Measurements from ENCODE around the gene CABP1. TPM values are rescaled to one million over a fixed set of nuclear protein-coding genes. Genes with fewer than 3 reads are reported as not detected.

The CABP1 gene
- total RNA-seq, 1 donor from 2014 or later: 0.47 TPM

DNA sequence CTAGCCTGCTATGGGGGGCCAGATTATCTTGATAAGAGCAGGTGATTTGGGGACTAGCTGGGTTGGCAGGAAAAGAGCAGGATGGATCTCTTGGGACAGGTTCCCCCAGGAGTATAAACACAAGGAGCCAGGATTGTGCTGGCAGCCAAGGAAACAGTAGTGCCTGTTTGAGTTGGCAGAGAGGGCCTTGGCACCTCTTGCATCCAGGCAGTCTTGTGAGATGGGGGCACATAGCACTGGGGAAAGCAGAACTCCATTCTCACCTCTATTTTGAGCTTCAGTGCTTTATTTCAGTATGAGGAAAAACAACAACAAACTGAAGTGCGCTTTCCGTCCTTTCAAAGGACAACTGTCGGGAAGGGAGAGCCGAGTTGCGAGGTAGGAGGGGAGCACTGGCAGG lies 60.5 kb downstream of the CABP1 start:
- H3F3A ChIP-seq (ENCODE audit: low read depth): no peaks in the 10 kb centered on the region
- no peaks in the 10 kb centered on the region for H3K9me3 ChIP-seq (ENCODE audit: low read depth)
- H3K4me1 ChIP-seq: no peaks in the 10 kb centered on the region
- H3K79me2 ChIP-seq (ENCODE audit: low read depth): no peaks in the 10 kb centered on the region
- no peak overlapping the region for H3K4me2 ChIP-seq
- H3K27me3 ChIP-seq: no peaks in the 10 kb centered on the region
- H3K9ac ChIP-seq: no peak overlapping the region
- Mint-ChIP-seq H3K27ac (peak overlapping the region; percentile 30), H3K9me3 (no peaks in the 10 kb centered on the region), H3K36me3 (peaks cover 34% of the 10 kb centered on the region), H3K27me3 (ENCODE audit: insufficient read depth, low read depth) (peaks cover under 1% of the 10 kb centered on the region), H3K4me3 (no peak overlapping the region), H3K4me1 (peaks cover 2% of the 10 kb centered on the region)
- H3K27ac ChIP-seq: no peak overlapping the region
- no peak for DNase-seq (ENCODE audit: low spot score)
- H2AFZ ChIP-seq (replicated peaks): no peak overlapping the region
- H4K20me1 ChIP-seq (ENCODE audit: low read depth): peaks cover 12% of the 10 kb centered on the region
- no peak overlapping the region for H3K4me3 ChIP-seq
- TF ChIP-seq, protein P1, sequence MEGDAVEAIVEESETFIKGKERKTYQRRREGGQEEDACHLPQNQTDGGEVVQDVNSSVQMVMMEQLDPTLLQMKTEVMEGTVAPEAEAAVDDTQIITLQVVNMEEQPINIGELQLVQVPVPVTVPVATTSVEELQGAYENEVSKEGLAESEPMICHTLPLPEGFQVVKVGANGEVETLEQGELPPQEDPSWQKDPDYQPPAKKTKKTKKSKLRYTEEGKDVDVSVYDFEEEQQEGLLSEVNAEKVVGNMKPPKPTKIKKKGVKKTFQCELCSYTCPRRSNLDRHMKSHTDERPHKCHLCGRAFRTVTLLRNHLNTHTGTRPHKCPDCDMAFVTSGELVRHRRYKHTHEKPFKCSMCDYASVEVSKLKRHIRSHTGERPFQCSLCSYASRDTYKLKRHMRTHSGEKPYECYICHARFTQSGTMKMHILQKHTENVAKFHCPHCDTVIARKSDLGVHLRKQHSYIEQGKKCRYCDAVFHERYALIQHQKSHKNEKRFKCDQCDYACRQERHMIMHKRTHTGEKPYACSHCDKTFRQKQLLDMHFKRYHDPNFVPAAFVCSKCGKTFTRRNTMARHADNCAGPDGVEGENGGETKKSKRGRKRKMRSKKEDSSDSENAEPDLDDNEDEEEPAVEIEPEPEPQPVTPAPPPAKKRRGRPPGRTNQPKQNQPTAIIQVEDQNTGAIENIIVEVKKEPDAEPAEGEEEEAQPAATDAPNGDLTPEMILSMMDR (IDR thresholded peaks at IDR 0.05): no peak
- no peak for TF ChIP-seq EZH2phosphoT487 (IDR thresholded peaks at IDR 0.05)
- no peak for TF ChIP-seq EZH2 (IDR thresholded peaks at IDR 0.05)
- no peaks in the 10 kb centered on the region for H3K36me3 ChIP-seq

DNA sequence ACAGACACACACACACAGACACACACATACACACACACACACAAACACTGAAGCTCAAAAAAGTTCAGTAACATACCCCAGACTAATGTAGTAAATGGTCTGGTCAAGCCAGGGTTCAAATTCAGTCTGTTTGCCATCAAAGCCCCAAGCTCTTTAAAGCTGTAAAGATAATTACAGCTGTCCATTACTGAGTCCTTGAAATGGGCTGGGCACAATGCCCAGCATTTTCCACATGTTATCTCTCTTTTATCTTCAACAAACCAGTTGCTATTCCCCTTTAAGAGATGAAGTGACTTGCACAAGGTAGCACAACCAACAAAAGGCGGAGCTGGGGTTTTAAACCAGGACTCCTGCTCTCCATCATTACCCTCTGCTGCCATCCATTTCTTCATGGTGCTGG lies 62.2 kb downstream of the CABP1 start:
- H3K27ac Mint-ChIP-seq: no peak overlapping the region
- DNase-seq (ENCODE audit: low spot score): no peak
- no peaks in the 10 kb centered on the region for H3K9me3 Mint-ChIP-seq
- no peak overlapping the region for H3K9ac ChIP-seq
- no peaks in the 10 kb centered on the region for H3F3A ChIP-seq (ENCODE audit: low read depth)
- H3K79me2 ChIP-seq (ENCODE audit: low read depth): no peaks in the 10 kb centered on the region
- peaks cover 7% of the 10 kb centered on the region for H4K20me1 ChIP-seq (ENCODE audit: low read depth)
- H3K27me3 ChIP-seq: no peaks in the 10 kb centered on the region
- H3K36me3 Mint-ChIP-seq: peaks cover 20% of the 10 kb centered on the region
- H3K36me3 ChIP-seq: no peaks in the 10 kb centered on the region
- H3K4me2 ChIP-seq: no peak overlapping the region
- no peak overlapping the region for H3K27ac ChIP-seq
- H3K4me3 Mint-ChIP-seq: no peak overlapping the region
- no peak for TF ChIP-seq EZH2phosphoT487 (IDR thresholded peaks at IDR 0.05)
- TF ChIP-seq EZH2 (IDR thresholded peaks at IDR 0.05): no peak
- TF ChIP-seq, protein P1 (IDR thresholded peaks at IDR 0.05): no peak
- no peak overlapping the region for H2AFZ ChIP-seq (replicated peaks)
- no peaks in the 10 kb centered on the region for H3K9me3 ChIP-seq (ENCODE audit: low read depth)
- H3K4me3 ChIP-seq: no peak overlapping the region
- H3K4me1 Mint-ChIP-seq: peaks cover 2% of the 10 kb centered on the region
- H3K4me1 ChIP-seq: no peaks in the 10 kb centered on the region
- no peaks in the 10 kb centered on the region for H3K27me3 Mint-ChIP-seq (ENCODE audit: insufficient read depth, low read depth)

DNA sequence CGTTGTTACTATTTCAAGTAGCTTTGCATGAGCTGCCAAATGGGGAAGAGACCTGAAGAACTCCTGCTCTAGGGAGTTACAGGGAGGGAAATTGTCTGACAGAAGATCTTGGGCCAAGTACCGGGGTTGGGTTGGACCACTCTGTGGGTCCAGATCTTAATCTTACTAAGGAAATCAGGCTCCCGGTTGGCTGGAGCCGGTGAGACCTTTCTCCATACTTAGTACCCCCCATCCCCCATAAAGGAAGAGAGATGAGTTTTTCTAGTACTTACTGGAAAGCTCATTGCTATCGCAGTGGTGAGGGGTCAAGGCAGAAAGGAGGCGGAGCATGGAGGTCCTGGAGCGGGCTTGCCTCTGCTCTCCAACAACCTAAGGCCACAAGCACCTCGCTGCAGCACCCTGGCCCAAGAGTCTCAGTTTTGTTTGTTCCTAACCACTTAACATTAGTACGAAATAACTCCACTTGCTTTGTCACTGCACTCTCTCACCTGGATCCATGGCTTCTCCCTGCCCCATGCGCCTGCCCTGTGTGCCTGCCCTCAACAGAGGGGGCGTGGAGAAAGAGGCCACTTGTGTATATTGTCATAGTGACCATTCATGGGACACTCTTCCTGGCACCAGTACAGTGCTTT lies 63.0 kb downstream of the CABP1 start:
- Histone ChIP-seq H3K9me3 (ENCODE audit: low read depth) (no peaks in the 10 kb centered on the region), H3K79me2 (ENCODE audit: low read depth) (no peaks in the 10 kb centered on the region), H3K36me3 (no peaks in the 10 kb centered on the region), H3K9ac (no peak overlapping the region), H4K20me1 (ENCODE audit: low read depth) (no peaks in the 10 kb centered on the region), H2AFZ (replicated peaks) (no peak overlapping the region), H3K4me3 (no peak overlapping the region), H3K4me1 (no peaks in the 10 kb centered on the region), H3K27me3 (no peaks in the 10 kb centered on the region), H3K27ac (no peak overlapping the region), H3K4me2 (no peak overlapping the region), H3F3A (ENCODE audit: low read depth) (no peaks in the 10 kb centered on the region)
- Mint-ChIP-seq H3K27me3 (ENCODE audit: insufficient read depth, low read depth) (no peaks in the 10 kb centered on the region), H3K4me1 (peaks cover 2% of the 10 kb centered on the region), H3K9me3 (no peaks in the 10 kb centered on the region), H3K36me3 (peaks cover 17% of the 10 kb centered on the region), H3K4me3 (no peak overlapping the region), H3K27ac (peak overlapping the region; percentile 93)
- TF ChIP-seq, protein P1 (IDR thresholded peaks at IDR 0.05): no peak
- TF ChIP-seq EZH2 (IDR thresholded peaks at IDR 0.05) (no peak), EZH2phosphoT487 (IDR thresholded peaks at IDR 0.05) (no peak)
- DNase-seq (ENCODE audit: low spot score): no peak

Measured in neural progenitor cell (in vitro differentiated cells).